A673 (cell line): ENCODE measurements around the gene THNSL1. TPM values are rescaled to one million over a fixed set of nuclear protein-coding genes. Genes with fewer than 3 reads are reported as not detected.

Experiments used
- BruUV-seq: library from RNA; stranded (reverse); fragments of 400-500 nt; replicated peaks from 2 replicates; lab custom pipeline; 2021; lab: Mats Ljungman, UMichigan
- CTCF ChIA-PET: fragments of 300-600 bp; sonication (Branson Sonifier 250); formaldehyde crosslinking; loops from one replicate; lab custom pipeline; 2022; ENCODE audit warnings: antibody characterized with exemption; lab: Charles Lee
- POLR2A ChIA-PET: fragments of 300-600 bp; sonication (Branson Sonifier 250); formaldehyde crosslinking; loops from one replicate; lab custom pipeline; 2022; ENCODE audit warnings: antibody characterized with exemption; ENCODE audit not compliant: low non-redundant PET; lab: Charles Lee
- DNase-seq: peaks from one replicate; pipeline ENCODE4 v3.0.0-alpha.2; 2015; ENCODE audit warnings: low spot score
- H3K27ac ChIP-seq: fragments of 200-600 bp; sonication (generic); 2 replicates; pipeline ENCODE4 v1.5.1; 2016; ENCODE audit warnings: mixed run types, low read depth, mild to moderate bottlenecking, mixed read lengths, antibody characterized with exemption, low read length; ENCODE audit not compliant: poor library complexity, severe bottlenecking
- H3K27me3 ChIP-seq: fragments of 200-600 bp; sonication (generic); replicated peaks from 2 replicates; pipeline ENCODE4 v1.6.1; 2017; ENCODE audit warnings: mixed run types, low read depth, mild to moderate bottlenecking, mixed read lengths, antibody characterized with exemption, low read length; ENCODE audit not compliant: insufficient read depth, poor library complexity
- H3K36me3 ChIP-seq: fragments of 200-600 bp; sonication (generic); 2 replicates; pipeline ENCODE4 v1.6.1; 2016; ENCODE audit warnings: mixed run types, mild to moderate bottlenecking, mixed read lengths, antibody characterized with exemption, low read length; ENCODE audit not compliant: insufficient read depth, poor library complexity, severe bottlenecking
- H3K4me1 ChIP-seq: fragments of 200-600 bp; sonication (generic); 2 replicates; pipeline ENCODE4 v1.6.1; 2017; ENCODE audit warnings: mixed run types, mild to moderate bottlenecking, mixed read lengths, antibody characterized with exemption, low read length; ENCODE audit not compliant: insufficient read depth, poor library complexity, severe bottlenecking
- H3K4me3 ChIP-seq: fragments of 200-600 bp; sonication (generic); 2 replicates; pipeline ENCODE4 v1.5.1; 2016; ENCODE audit warnings: low read depth, mixed run types, mild to moderate bottlenecking, mixed read lengths, low read length; ENCODE audit not compliant: poor library complexity, severe bottlenecking
- H3K9me3 ChIP-seq: fragments of 200-600 bp; sonication (generic); 2 replicates; pipeline ENCODE4 v1.6.1; 2016; ENCODE audit warnings: mixed run types, low read depth, mild to moderate bottlenecking, mixed read lengths, antibody characterized with exemption, low read length; ENCODE audit not compliant: poor library complexity, severe bottlenecking
- EZH2 ChIP-seq: fragments of 200-600 bp; sonication (generic); IDR thresholded peaks from 2 replicates; pipeline ENCODE4 v1.6.1; 2017; ENCODE audit warnings: borderline replicate concordance, low read depth, mild to moderate bottlenecking, mixed read lengths, antibody characterized with exemption, low read length; ENCODE audit not compliant: poor library complexity, severe bottlenecking
- intact Hi-C: fragments of 100-400 bp; cut with micrococcal nuclease; formaldehyde crosslinking; loops from one replicate; pipeline ENCODE4 v1.10.0; 2022; ENCODE audit not compliant: unreplicated experiment
- total RNA-seq: library from RNA; stranded (reverse); gene quantifications from 2 replicates; pipeline ENCODE4 v1.2.3, GENCODE V29; 2021
- TF ChIP-seq, protein P1 (sequence below): fragments of 300-800, 200-600 bp; sonication (generic); conservative IDR thresholded peaks from 2 replicates; pipeline ENCODE4 v1.5.1; 2017; ENCODE audit warnings: low read depth, mild to moderate bottlenecking, antibody characterized with exemption, low read length, moderate library complexity, mixed read lengths

THNSL1 gene
- total RNA-seq, 1 experiment from 2014 or later, result 7.1 TPM

GRCh38 chr10:25048450-25048849 lies 32.0 kb downstream of the THNSL1 start:
- H3K4me3 ChIP-seq, result no peak overlapping the region
- no peaks in the 10 kb centered on the region for H3K4me1 ChIP-seq
- POLR2A ChIA-PET, result no interaction called here
- H3K9me3 ChIP-seq, result no peaks in the 10 kb centered on the region
- no peaks in the 10 kb centered on the region for H3K27me3 ChIP-seq
- no peak for DNase-seq
- intact Hi-C loops, result no loop called here
- CTCF ChIA-PET, result no interaction called here
- no TSS peak for BruUV-seq
- TF ChIP-seq EZH2, result no peak
- TF ChIP-seq, protein P1, sequence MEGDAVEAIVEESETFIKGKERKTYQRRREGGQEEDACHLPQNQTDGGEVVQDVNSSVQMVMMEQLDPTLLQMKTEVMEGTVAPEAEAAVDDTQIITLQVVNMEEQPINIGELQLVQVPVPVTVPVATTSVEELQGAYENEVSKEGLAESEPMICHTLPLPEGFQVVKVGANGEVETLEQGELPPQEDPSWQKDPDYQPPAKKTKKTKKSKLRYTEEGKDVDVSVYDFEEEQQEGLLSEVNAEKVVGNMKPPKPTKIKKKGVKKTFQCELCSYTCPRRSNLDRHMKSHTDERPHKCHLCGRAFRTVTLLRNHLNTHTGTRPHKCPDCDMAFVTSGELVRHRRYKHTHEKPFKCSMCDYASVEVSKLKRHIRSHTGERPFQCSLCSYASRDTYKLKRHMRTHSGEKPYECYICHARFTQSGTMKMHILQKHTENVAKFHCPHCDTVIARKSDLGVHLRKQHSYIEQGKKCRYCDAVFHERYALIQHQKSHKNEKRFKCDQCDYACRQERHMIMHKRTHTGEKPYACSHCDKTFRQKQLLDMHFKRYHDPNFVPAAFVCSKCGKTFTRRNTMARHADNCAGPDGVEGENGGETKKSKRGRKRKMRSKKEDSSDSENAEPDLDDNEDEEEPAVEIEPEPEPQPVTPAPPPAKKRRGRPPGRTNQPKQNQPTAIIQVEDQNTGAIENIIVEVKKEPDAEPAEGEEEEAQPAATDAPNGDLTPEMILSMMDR, result no peak
- H3K27ac ChIP-seq, result no peak overlapping the region
- no peaks in the 10 kb centered on the region for H3K36me3 ChIP-seq

GRCh38 chr10:25049966-25050365 lies 33.6 kb downstream of the THNSL1 start:
- ChIA-PET POLR2A (no interaction called here), CTCF (no interaction called here)
- TF ChIP-seq, protein P1, result no peak
- TF ChIP-seq EZH2, result no peak
- no peak overlapping the region for H3K27ac ChIP-seq
- intact Hi-C loops, result no loop called here
- DNase-seq, result no peak
- no peaks in the 10 kb centered on the region for H3K36me3 ChIP-seq
- H3K9me3 ChIP-seq, result no peaks in the 10 kb centered on the region
- no TSS peak for BruUV-seq
- H3K27me3 ChIP-seq, result no peaks in the 10 kb centered on the region
- no peak overlapping the region for H3K4me3 ChIP-seq
- no peaks in the 10 kb centered on the region for H3K4me1 ChIP-seq

GRCh38 chr10:25050402-25050801 lies 34.0 kb downstream of the THNSL1 start:
- Histone ChIP-seq H3K9me3 (no peaks in the 10 kb centered on the region), H3K27me3 (no peaks in the 10 kb centered on the region), H3K27ac (no peak overlapping the region), H3K4me1 (no peaks in the 10 kb centered on the region), H3K4me3 (no peak overlapping the region), H3K36me3 (no peaks in the 10 kb centered on the region)
- POLR2A ChIA-PET, result no interaction called here
- DNase-seq, result no peak
- BruUV-seq, result no TSS peak
- TF ChIP-seq, protein P1, result no peak
- intact Hi-C loops, result no loop called here
- CTCF ChIA-PET, result no interaction called here
